ENCODE results near the gene FMOD. TPM values are rescaled to one million over a fixed set of nuclear protein-coding genes. Genes with fewer than 3 reads are reported as not detected.

Gene FMOD
- polyA plus RNA-seq, 3 donors, result not detected

DNA sequence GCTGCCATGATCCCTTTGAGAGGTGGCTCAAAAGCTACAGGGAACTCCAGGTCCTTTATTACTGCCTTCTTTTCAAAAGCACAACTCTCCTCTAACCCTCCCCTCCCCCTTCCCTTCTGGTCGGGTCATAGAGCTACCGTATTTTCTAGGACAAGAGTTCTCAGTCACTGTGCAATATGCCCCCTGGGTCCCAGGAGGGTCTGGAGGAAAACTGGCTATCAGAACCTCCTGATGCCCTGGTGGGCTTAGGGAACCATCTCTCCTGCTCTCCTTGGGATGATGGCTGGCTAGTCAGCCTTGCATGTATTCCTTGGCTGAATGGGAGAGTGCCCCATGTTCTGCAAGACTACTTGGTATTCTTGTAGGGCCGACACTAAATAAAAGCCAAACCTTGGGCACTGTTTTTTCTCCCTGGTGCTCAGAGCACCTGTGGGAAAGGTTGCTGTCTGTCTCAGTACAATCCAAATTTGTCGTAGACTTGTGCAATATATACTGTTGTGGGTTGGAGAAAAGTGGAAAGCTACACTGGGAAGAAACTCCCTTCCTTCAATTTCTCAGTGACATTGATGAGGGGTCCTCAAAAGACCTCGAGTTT lies 42.5 kb downstream of the FMOD start:
- peaks cover 74% of the 10 kb centered on the region for H3K4me1 Mint-ChIP-seq
- intact Hi-C loops (cut with micrococcal nuclease), result loop anchor here in 1 of 2 donors (5.0 kb wide), 2 partner anchors 34 to 36 kb away; no protein-coding TSS in a partner anchor
- peaks cover 0 to 3% (median 2%) of the 10 kb centered on the region in 3 donors for H3K27me3 Mint-ChIP-seq (ENCODE audit: low read depth in 3 of 3)
- Histone ChIP-seq H3K4me2 (replicated peaks; ENCODE audit: extremely low read depth, low read length, poor library complexity, severe bottlenecking) (peak overlapping the region; percentile 99), H3K79me2 (ENCODE audit: insufficient read depth, low read length) (peaks cover 46% of the 10 kb centered on the region), H3K4me3 (replicated peaks in 1 of 3; ENCODE audit: low read depth in 2 of 3, low read length in 3 of 3) (peak overlapping the region; percentile 81 to 99 (median 97)), H3K27me3 (ENCODE audit: control insufficient read depth in 2 of 2, insufficient read depth in 2 of 2, low read length in 2 of 2) (no peaks in the 10 kb centered on the region), H2AFZ (ENCODE audit: insufficient read depth, low read depth, low read length, poor library complexity, severe bottlenecking) (no peak overlapping the region), H3K4me1 (ENCODE audit: control insufficient read depth in 1 of 2, insufficient read depth in 2 of 2, low read length in 2 of 2) (peaks cover 43 to 56% of the 10 kb centered on the region in 2 donors), H4K20me1 (ENCODE audit: insufficient read depth, low read length) (peaks cover 76% of the 10 kb centered on the region), H3K36me3 (replicated peaks in 1 of 2; ENCODE audit: control insufficient read depth in 1 of 2, insufficient read depth in 2 of 2, low read length in 2 of 2) (peaks cover 38 to 56% of the 10 kb centered on the region in 2 donors), H3K27ac (ENCODE audit: low read depth in 1 of 2, low read length in 2 of 2) (peak overlapping the region in 1 of 2 donors; percentile 13), H3K9me3 (replicated peaks in 1 of 2; ENCODE audit: control insufficient read depth in 1 of 2, insufficient read depth in 1 of 2, low read length in 2 of 2) (no peaks in the 10 kb centered on the region), H3K9ac (ENCODE audit: insufficient read depth, low read length, poor library complexity, severe bottlenecking) (peak overlapping the region; percentile 97)
- peaks cover 50 to 57% of the 10 kb centered on the region in 2 donors for H3K36me3 Mint-ChIP-seq
- peak overlapping the region; percentile 11 to 74 (median 65) for H3K27ac Mint-ChIP-seq
- TF ChIP-seq, protein P1, sequence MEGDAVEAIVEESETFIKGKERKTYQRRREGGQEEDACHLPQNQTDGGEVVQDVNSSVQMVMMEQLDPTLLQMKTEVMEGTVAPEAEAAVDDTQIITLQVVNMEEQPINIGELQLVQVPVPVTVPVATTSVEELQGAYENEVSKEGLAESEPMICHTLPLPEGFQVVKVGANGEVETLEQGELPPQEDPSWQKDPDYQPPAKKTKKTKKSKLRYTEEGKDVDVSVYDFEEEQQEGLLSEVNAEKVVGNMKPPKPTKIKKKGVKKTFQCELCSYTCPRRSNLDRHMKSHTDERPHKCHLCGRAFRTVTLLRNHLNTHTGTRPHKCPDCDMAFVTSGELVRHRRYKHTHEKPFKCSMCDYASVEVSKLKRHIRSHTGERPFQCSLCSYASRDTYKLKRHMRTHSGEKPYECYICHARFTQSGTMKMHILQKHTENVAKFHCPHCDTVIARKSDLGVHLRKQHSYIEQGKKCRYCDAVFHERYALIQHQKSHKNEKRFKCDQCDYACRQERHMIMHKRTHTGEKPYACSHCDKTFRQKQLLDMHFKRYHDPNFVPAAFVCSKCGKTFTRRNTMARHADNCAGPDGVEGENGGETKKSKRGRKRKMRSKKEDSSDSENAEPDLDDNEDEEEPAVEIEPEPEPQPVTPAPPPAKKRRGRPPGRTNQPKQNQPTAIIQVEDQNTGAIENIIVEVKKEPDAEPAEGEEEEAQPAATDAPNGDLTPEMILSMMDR (IDR thresholded peaks at IDR 0.05), result no peak
- H3K9me3 Mint-ChIP-seq, result peaks cover 0 to 5% (median 1%) of the 10 kb centered on the region in 7 donors
- DNase-seq, result no peak
- H3K4me3 Mint-ChIP-seq, result peak overlapping the region; percentile 93 to 100
- 50% methylated on average over 2 of the region's 5 CpGs for WGBS (ENCODE audit: insufficient coverage)

DNA sequence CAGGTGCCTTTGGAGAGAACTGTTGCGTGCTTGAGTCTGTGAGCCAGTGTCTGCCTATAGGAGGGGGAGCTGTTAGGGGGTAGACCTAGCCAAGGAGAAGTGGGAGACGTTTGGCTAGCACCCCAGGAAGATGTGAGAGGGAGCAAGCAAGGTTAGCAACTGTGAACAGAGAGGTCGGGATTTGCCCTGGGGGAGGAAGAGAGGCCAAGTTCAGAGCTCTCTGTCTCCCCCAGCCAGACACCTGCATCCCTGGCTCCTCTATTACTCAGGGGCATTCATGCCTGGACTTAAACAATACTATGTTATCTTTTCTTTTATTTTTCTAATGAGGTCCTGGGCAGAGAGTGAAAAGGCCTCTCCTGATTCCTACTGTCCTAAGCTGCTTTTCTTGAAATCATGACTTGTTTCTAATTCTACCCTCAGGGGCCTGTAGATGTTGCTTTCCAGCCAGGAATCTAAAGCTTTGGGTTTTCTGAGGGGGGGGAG lies 43.2 kb downstream of the FMOD start:
- peaks cover 38 to 56% of the 10 kb centered on the region in 2 donors for H3K36me3 ChIP-seq (replicated peaks in 1 of 2; ENCODE audit: control insufficient read depth in 1 of 2, insufficient read depth in 2 of 2, low read length in 2 of 2)
- H4K20me1 ChIP-seq (ENCODE audit: insufficient read depth, low read length), result peaks cover 70% of the 10 kb centered on the region
- no peaks in the 10 kb centered on the region for H3K9me3 ChIP-seq (replicated peaks in 1 of 2; ENCODE audit: control insufficient read depth in 1 of 2, insufficient read depth in 1 of 2, low read length in 2 of 2)
- H3K4me3 ChIP-seq (replicated peaks in 1 of 3; ENCODE audit: low read depth in 2 of 3, low read length in 3 of 3), result peak overlapping the region; percentile 81 to 99 (median 97)
- H3K27ac ChIP-seq (ENCODE audit: low read depth in 1 of 2, low read length in 2 of 2), result no peak overlapping the region
- WGBS (ENCODE audit: insufficient coverage), result 83% methylated on average over 1 of the region's 3 CpGs
- intact Hi-C loops (cut with micrococcal nuclease), result loop anchor here in 1 of 2 donors (5.0 kb wide), 2 partner anchors 35 kb away; no protein-coding TSS in a partner anchor
- peaks cover 78% of the 10 kb centered on the region for H3K4me1 Mint-ChIP-seq
- H3K4me1 ChIP-seq (ENCODE audit: control insufficient read depth in 1 of 2, insufficient read depth in 2 of 2, low read length in 2 of 2), result peaks cover 43 to 57% of the 10 kb centered on the region in 2 donors
- H3K4me3 Mint-ChIP-seq, result peak overlapping the region; percentile 93 to 100
- H3K27ac Mint-ChIP-seq, result peak overlapping the region; percentile 11 to 66 (median 53)
- H3K9ac ChIP-seq (ENCODE audit: insufficient read depth, low read length, poor library complexity, severe bottlenecking), result peak overlapping the region; percentile 97
- H3K27me3 ChIP-seq (ENCODE audit: control insufficient read depth in 2 of 2, insufficient read depth in 2 of 2, low read length in 2 of 2), result no peaks in the 10 kb centered on the region
- no peak overlapping the region for H2AFZ ChIP-seq (ENCODE audit: insufficient read depth, low read depth, low read length, poor library complexity, severe bottlenecking)
- H3K9me3 Mint-ChIP-seq, result peaks cover 0 to 5% (median 1%) of the 10 kb centered on the region in 7 donors
- TF ChIP-seq, protein P1 (IDR thresholded peaks at IDR 0.05), result no peak
- H3K79me2 ChIP-seq (ENCODE audit: insufficient read depth, low read length), result peaks cover 46% of the 10 kb centered on the region
- peaks cover 0 to 3% (median 2%) of the 10 kb centered on the region in 3 donors for H3K27me3 Mint-ChIP-seq (ENCODE audit: low read depth in 3 of 3)
- no peak for DNase-seq
- H3K4me2 ChIP-seq (replicated peaks; ENCODE audit: extremely low read depth, low read length, poor library complexity, severe bottlenecking), result peak overlapping the region; percentile 99
- peaks cover 49 to 57% of the 10 kb centered on the region in 2 donors for H3K36me3 Mint-ChIP-seq

All from CD14-positive monocyte (primary cell).